A549 (cell line): ENCODE results near the gene SERPINA10. TPM values are rescaled to one million over a fixed set of nuclear protein-coding genes. Genes with fewer than 3 reads are reported as not detected.

Source experiments
- ATAC-seq, 2 experiments: fragments of 200-7000 bp in 1 of 2; fragments of >200 bp in 1 of 2; cut with Nextera tagmentation in 1 of 2; cut with Tn5 transposase in 1 of 2; 3 replicates each; pipeline versions ENCODE4 v1.8.0 to v1.9.1; 2018 to 2020; ENCODE audit warnings: mild to moderate bottlenecking in 1 of 2, moderate library complexity in 1 of 2
- CTCF ChIA-PET: fragments of 300-600 bp; sonication (Branson Sonifier 250); formaldehyde crosslinking; extraction: SDS; loops from one replicate; lab custom pipeline; 2021; ENCODE audit warnings: antibody characterized with exemption, inconsistent platforms; lab: Yijun Ruan, JAX
- POLR2A ChIA-PET: fragments of 350-600 bp; formaldehyde crosslinking; extraction: SDS; loops from one replicate; lab custom pipeline; 2021; ENCODE audit warnings: antibody characterized with exemption, inconsistent platforms; lab: Yijun Ruan, JAX
- DNase-seq, 2 experiments: peaks; one replicate each; pipeline versions ENCODE4 v3.0.0 to v3.0.0-alpha.2; 2011 to 2016; ENCODE audit warnings: low read depth in 1 of 2, low spot score in 1 of 2
- FAIRE-seq: peaks from 2 replicates; lab custom pipeline; 2011; peaks lifted over from hg19 to GRCh38; lab: Jason Lieb, UNC
- H3K27ac ChIP-seq, 2 experiments: fragments of >200 bp; sonication (Bioruptor Twin); formaldehyde crosslinking; 3 replicates each; pipeline ENCODE4 v1.5.1; 2016 to 2017
- H3K4me1 ChIP-seq: fragments of >200 bp; sonication (Bioruptor Twin); formaldehyde crosslinking; 3 replicates; pipeline ENCODE4 v1.6.1; 2016
- H3K4me2 ChIP-seq: fragments of >200 bp; sonication (Bioruptor Twin); formaldehyde crosslinking; 3 replicates; pipeline ENCODE4 v1.6.1; 2016
- H3K4me3 ChIP-seq: fragments of >200 bp; sonication (Bioruptor Twin); formaldehyde crosslinking; 3 replicates; pipeline ENCODE4 v1.5.1; 2016
- H3K9me3 ChIP-seq: fragments of >200 bp; sonication (Bioruptor Twin); formaldehyde crosslinking; 3 replicates; pipeline ENCODE4 v1.6.1; 2016
- CHD4 ChIP-seq: fragments of 200-600 bp; sonication (generic); IDR thresholded peaks from 2 replicates; pipeline ENCODE4 v1.6.1; 2016; ENCODE audit warnings: antibody characterized with exemption, mild to moderate bottlenecking, borderline replicate concordance
- EHF ChIP-seq: fragments of 250-450 bp; sonication (Bioruptor Pico); IDR thresholded peaks from 2 replicates; pipeline ENCODE4 v1.5.0; 2020; ENCODE audit warnings: mild to moderate bottlenecking
- EHMT2 ChIP-seq: fragments of 200-600 bp; sonication (generic); IDR thresholded peaks from 2 replicates; pipeline ENCODE4 v1.6.1; 2016; ENCODE audit warnings: antibody characterized with exemption, low read depth, mild to moderate bottlenecking, moderate library complexity
- EP300 ChIP-seq, 2 experiments: fragments of >200 bp; sonication (Bioruptor Twin); formaldehyde crosslinking; IDR thresholded peaks; 2 replicates in 1 of 2; 3 replicates in 1 of 2; pipeline ENCODE4 v1.6.1; 2016 to 2017
- HOXB13 ChIP-seq: fragments of 250-450 bp; sonication (Bioruptor Pico); IDR thresholded peaks from 2 replicates; pipeline ENCODE4 v1.5.0; 2020; ENCODE audit warnings: low read depth, mild to moderate bottlenecking, moderate library complexity
- KDM5A ChIP-seq: fragments of 200-600 bp; sonication (generic); IDR thresholded peaks from 2 replicates; pipeline ENCODE4 v1.6.1; 2016; ENCODE audit warnings: antibody characterized with exemption, mild to moderate bottlenecking
- NR3C1 ChIP-seq: fragments of >200 bp; sonication (Bioruptor Twin); formaldehyde crosslinking; IDR thresholded peaks from 3 replicates; pipeline ENCODE4 v1.6.1; 2017
- PHF8 ChIP-seq: fragments of 200-600 bp; sonication (generic); IDR thresholded peaks from 2 replicates; pipeline ENCODE4 v1.6.1; 2016; ENCODE audit warnings: low read depth, mild to moderate bottlenecking, antibody characterized with exemption, moderate library complexity, borderline replicate concordance
- POLR2A ChIP-seq: IDR thresholded peaks from 2 replicates; pipeline ENCODE4 v1.6.1; 2012; ENCODE audit warnings: mild to moderate bottlenecking, low read length
- RAD21 ChIP-seq, 2 experiments: fragments of >200 bp in 1 of 2; sonication (Bioruptor Twin) in 1 of 2; formaldehyde crosslinking in 1 of 2; IDR thresholded peaks in 1 of 2; conservative IDR thresholded peaks in 1 of 2; 2 replicates in 1 of 2; 3 replicates in 1 of 2; pipeline ENCODE4 v1.6.1; 2012 to 2018; ENCODE audit warnings: inconsistent platforms in 1 of 2
- RARB ChIP-seq: fragments of 250-450 bp; sonication (Bioruptor Pico); IDR thresholded peaks from 2 replicates; pipeline ENCODE4 v1.8.0; 2021; ENCODE audit warnings: mild to moderate bottlenecking, moderate library complexity
- RNF2 ChIP-seq: fragments of 200-600 bp; sonication (generic); IDR thresholded peaks from 2 replicates; pipeline ENCODE4 v1.6.1; 2016; ENCODE audit warnings: low read depth, mild to moderate bottlenecking, antibody characterized with exemption, moderate library complexity, borderline replicate concordance
- ZC3H11A ChIP-seq: fragments of 450-650 bp; IDR thresholded peaks from 2 replicates; pipeline ENCODE4 v1.6.1; 2014; ENCODE audit warnings: antibody characterized with exemption, mild to moderate bottlenecking
- ZNF302 ChIP-seq: fragments of 250-450 bp; sonication (Bioruptor Pico); IDR thresholded peaks from 2 replicates; pipeline ENCODE4 v1.9.0; 2021; ENCODE audit warnings: inconsistent platforms, mild to moderate bottlenecking, moderate library complexity
- ZSCAN20 ChIP-seq: fragments of 250-450 bp; sonication (Bioruptor Pico); IDR thresholded peaks from 2 replicates; pipeline ENCODE4 v1.8.0; 2022; ENCODE audit warnings: mild to moderate bottlenecking, moderate library complexity
- WGBS: methylation state at CpG from one replicate; pipeline ENCODE4 v1.1.6; 2017; ENCODE audit errors: missing lambda C conversion rate; 5-methylcytosine and 5-hydroxymethylcytosine counted together
- polyA plus RNA-seq, 4 experiments: library from polyadenylated mRNA; depleted of rRNA in 3 of 4; stranded (reverse); fragments of >200 nt; fragmentation: RNase III in 1 of 4; extraction: RNeasy Plus Mini Kit Qiagen cat#74134 plus additional on column Dnase treatment in 1 of 4; gene quantifications; 2 replicates in 3 of 4; 3 replicates in 1 of 4; pipeline ENCODE4 v1.2.3, GENCODE V29; 2011 to 2017
- TF ChIP-seq, protein P1 (sequence below): fragments of 200-600 bp; sonication (generic); IDR thresholded peaks from 2 replicates; pipeline ENCODE4 v1.6.1; 2016; ENCODE audit warnings: antibody characterized with exemption, mild to moderate bottlenecking, moderate library complexity
- TF ChIP-seq, protein P2 (sequence below): fragments of >200 bp; sonication (Bioruptor Twin); formaldehyde crosslinking; IDR thresholded peaks from 2 replicates; pipeline ENCODE4 v1.6.1; 2016

Gene SERPINA10
- polyA plus RNA-seq, 2 of the 4 experiments (the other 2 are of a cell fraction) = 0.03 to 0.04 TPM

- ChIA-PET CTCF (interaction anchor here (1.3 to 1.6 kb wide), 2 partner anchors 20 to 389 kb away, joined by 3 to 4 read pairs; no protein-coding TSS in a partner anchor), POLR2A (no interaction called here)
- TF ChIP-seq, protein P1, sequence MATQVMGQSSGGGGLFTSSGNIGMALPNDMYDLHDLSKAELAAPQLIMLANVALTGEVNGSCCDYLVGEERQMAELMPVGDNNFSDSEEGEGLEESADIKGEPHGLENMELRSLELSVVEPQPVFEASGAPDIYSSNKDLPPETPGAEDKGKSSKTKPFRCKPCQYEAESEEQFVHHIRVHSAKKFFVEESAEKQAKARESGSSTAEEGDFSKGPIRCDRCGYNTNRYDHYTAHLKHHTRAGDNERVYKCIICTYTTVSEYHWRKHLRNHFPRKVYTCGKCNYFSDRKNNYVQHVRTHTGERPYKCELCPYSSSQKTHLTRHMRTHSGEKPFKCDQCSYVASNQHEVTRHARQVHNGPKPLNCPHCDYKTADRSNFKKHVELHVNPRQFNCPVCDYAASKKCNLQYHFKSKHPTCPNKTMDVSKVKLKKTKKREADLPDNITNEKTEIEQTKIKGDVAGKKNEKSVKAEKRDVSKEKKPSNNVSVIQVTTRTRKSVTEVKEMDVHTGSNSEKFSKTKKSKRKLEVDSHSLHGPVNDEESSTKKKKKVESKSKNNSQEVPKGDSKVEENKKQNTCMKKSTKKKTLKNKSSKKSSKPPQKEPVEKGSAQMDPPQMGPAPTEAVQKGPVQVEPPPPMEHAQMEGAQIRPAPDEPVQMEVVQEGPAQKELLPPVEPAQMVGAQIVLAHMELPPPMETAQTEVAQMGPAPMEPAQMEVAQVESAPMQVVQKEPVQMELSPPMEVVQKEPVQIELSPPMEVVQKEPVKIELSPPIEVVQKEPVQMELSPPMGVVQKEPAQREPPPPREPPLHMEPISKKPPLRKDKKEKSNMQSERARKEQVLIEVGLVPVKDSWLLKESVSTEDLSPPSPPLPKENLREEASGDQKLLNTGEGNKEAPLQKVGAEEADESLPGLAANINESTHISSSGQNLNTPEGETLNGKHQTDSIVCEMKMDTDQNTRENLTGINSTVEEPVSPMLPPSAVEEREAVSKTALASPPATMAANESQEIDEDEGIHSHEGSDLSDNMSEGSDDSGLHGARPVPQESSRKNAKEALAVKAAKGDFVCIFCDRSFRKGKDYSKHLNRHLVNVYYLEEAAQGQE = peak; percentile 56
- TF ChIP-seq EHMT2 (peak; percentile 38; the same call in 1 of the 2 replicates), ZSCAN20 (no peak)
- no peak for DNase-seq
- ATAC-seq = no peak
- no peak for FAIRE-seq
- WGBS = 10% methylated on average over 3 of the region's 3 CpGs
- Histone ChIP-seq H3K9me3 (no peaks in the 10 kb centered on the region), H3K27ac (no peak overlapping the region), H3K4me1 (no peaks in the 10 kb centered on the region), H3K4me2 (no peak overlapping the region; the same call in 2 of the 3 replicates), H3K4me3 (no peak overlapping the region)
Observed at GRCh38 chr14:94293578-94293924, 483 bp upstream of the SERPINA10 start.

- TF ChIP-seq RNF2 = no peak
- no peak for TF ChIP-seq EHF (CRISPR knock-in tag)
- TF ChIP-seq RAD21 (conservative IDR thresholded peaks at IDR 0.05 in 1 of 2, IDR thresholded peaks at IDR 0.05 in 1 of 2) = no peak
- TF ChIP-seq PHF8 = no peak
- TF ChIP-seq NR3C1 = no peak
- TF ChIP-seq RARB (CRISPR knock-in tag) = no peak
- TF ChIP-seq, protein P1 = no peak
- TF ChIP-seq CHD4 = no peak
- TF ChIP-seq, protein P2, sequence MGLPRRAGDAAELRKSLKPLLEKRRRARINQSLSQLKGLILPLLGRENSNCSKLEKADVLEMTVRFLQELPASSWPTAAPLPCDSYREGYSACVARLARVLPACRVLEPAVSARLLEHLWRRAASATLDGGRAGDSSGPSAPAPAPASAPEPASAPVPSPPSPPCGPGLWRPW = no peak
- no peak for TF ChIP-seq KDM5A
- no peak for TF ChIP-seq EP300 (IDR thresholded peaks at IDR 0.05)
- no peak for TF ChIP-seq POLR2A
- no peak for TF ChIP-seq ZC3H11A
- TF ChIP-seq ZNF302 = no peak
- TF ChIP-seq HOXB13 (CRISPR knock-in tag) = no peak
- Histone ChIP-seq H3K4me2 (no peak overlapping the region), H3K27ac (no peak overlapping the region), H3K9me3 (no peaks in the 10 kb centered on the region), H3K4me3 (no peak overlapping the region), H3K4me1 (no peaks in the 10 kb centered on the region)
- ChIA-PET POLR2A (no interaction called here), CTCF (interaction anchor here (1.3 to 1.6 kb wide), 2 partner anchors 19 to 390 kb away, joined by 3 to 4 read pairs; no protein-coding TSS in a partner anchor)
- DNase-seq (no peak), ATAC-seq (no peak; a peak in 1 of 6 replicates), FAIRE-seq (no peak)
- WGBS = 51% methylated on average over 3 of the region's 3 CpGs
Observed at GRCh38 chr14:94292526-94292871, 569 bp downstream of the SERPINA10 start.
